GM18868 (cell line): Measurements from ENCODE around the gene CCDC40.

Source experiments
- ATAC-seq: cut with Tn5 transposase; IDR thresholded peaks from one replicate; pipeline ENCODE4 v1.9.1; 2021; ENCODE audit warnings: mild to moderate bottlenecking, moderate library complexity; ENCODE audit not compliant: unreplicated experiment

Gene CCDC40

GRCh38 chr17:80111702-80112470, 75.4 kb downstream of the CCDC40 start:
- no peak for ATAC-seq

DNA sequence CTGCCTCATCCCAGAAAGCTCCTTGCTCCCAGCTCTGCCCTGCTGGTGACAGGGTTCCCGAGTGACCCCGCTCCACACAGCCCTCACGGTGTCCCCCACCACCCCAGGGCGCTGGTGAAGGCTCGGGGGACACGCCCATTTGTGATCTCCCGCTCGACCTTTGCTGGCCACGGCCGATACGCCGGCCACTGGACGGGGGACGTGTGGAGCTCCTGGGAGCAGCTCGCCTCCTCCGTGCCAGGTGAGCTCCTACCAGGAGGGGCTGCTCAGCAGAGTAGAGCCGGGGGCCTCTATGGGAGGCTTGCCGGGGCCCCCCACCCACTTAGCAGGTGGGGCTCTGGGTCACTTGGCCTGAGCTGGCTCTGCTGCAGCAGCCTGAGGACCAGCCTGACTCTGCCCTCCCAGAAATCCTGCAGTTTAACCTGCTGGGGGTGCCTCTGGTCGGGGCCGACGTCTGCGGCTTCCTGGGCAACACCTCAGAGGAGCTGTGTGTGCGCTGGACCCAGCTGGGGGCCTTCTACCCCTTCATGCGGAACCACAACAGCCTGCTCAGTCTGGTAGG, 76.1 kb downstream of the CCDC40 start:
- ATAC-seq, result no peak

GRCh38 chr17:80113033-80113484, 76.6 kb downstream of the CCDC40 start:
- no peak for ATAC-seq

DNA sequence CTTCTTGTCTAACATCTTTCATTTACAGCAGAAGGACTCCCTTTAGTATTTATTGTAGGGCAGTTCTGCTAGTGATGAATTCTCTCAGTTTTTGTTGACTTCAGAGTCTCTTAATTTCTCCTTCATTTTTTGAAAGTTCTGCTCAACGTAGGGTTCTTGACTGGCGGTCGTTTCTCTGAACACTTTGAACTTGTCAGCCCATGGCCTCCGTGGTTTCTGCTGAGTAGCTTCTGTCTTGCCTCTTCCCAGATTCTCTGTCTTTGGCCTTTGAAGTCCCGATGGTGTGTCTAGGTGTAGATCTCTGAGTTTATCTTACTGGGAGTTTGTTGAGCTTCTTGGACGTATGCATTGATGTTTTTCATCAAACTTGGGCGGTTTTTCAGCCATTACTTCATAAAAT, 78.3 kb downstream of the CCDC40 start:
- no peak for ATAC-seq

- no peak for ATAC-seq
These were observed 78.7 kb downstream of the CCDC40 start for GRCh38 chr17:80115159-80115558.

DNA sequence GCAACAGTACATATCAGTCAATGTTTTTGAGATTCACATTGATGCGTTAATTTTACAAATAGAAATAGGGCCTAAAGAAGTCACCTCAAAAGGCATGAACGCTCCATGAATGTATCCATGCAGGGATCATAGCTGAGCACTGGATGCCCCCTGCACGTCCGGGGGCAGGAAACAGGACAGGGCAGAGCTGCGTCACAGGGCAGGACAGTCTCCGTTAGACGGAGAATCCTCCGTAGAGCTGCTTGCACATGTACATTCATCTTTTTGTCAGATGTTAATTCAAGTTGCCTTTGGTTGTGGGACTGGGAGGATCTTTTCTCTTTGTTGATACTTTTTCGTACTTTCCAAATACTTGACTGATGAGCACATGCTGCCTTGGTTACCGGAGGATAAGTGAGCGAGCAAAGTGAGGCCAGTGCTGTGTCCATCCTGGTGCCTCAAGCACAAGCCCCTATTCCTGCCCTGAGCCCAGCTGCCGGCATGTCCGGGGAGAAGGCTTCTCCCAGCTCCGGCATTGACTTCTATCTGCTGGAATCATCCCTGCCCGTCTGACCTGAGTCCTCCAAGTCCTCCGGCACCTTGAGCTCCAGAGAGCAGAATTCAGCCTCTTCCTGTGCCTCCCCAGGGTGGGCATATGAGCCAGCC, 80.0 kb downstream of the CCDC40 start:
- no peak for ATAC-seq

DNA sequence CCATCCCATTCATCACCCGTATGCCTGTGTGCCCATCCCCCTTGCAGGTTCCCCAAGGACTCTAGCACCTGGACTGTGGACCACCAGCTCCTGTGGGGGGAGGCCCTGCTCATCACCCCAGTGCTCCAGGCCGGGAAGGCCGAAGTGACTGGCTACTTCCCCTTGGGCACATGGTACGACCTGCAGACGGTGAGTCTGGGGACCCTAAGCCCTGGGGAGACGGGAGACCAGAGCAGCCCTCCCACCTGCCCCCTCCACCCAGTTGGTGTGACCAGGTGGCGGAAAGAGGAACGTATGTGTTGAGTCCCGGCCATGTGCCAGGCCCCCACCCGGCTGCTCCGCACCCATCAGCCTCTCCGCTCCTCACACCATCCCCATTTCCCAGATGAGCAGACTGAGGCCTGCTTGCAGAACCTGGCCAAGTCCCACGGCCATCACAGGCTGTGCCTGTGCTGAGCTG, 80.5 kb downstream of the CCDC40 start:
- ATAC-seq, result no peak

DNA sequence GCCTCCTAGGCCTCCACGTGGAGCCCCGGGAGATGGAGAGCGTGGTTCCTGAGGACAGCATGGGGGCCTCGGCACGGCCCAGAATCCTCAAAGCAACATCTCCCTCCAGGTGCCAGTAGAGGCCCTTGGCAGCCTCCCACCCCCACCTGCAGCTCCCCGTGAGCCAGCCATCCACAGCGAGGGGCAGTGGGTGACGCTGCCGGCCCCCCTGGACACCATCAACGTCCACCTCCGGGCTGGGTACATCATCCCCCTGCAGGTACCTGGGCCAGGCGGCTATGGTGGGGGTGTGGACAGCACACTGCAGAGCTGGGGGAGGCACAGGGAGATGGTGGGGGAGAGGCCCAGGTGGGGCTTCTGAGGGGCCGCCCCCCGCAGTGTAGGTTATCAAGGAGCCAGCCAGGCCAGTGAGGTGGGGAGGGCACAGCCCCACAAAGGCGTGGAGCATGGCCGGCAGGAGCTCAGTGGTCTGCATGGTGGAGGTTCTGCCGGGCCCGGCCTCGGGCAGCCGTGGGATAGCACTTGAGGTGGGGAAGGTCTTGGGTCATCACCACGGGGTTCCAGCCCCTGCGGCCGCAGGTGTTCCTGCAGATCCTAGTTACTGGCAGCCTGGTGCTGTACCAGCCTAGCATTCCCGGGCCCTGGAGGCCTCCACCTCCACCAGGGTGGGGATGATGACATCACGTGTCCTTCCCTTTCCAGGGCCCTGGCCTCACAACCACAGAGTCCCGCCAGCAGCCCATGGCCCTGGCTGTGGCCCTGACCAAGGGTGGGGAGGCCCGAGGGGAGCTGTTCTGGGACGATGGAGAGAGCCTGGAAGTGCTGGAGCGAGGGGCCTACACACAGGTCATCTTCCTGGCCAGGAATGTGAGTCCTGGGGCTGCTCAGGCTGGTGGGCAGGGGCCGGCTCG, 81.3 kb downstream of the CCDC40 start:
- no peak for ATAC-seq

DNA sequence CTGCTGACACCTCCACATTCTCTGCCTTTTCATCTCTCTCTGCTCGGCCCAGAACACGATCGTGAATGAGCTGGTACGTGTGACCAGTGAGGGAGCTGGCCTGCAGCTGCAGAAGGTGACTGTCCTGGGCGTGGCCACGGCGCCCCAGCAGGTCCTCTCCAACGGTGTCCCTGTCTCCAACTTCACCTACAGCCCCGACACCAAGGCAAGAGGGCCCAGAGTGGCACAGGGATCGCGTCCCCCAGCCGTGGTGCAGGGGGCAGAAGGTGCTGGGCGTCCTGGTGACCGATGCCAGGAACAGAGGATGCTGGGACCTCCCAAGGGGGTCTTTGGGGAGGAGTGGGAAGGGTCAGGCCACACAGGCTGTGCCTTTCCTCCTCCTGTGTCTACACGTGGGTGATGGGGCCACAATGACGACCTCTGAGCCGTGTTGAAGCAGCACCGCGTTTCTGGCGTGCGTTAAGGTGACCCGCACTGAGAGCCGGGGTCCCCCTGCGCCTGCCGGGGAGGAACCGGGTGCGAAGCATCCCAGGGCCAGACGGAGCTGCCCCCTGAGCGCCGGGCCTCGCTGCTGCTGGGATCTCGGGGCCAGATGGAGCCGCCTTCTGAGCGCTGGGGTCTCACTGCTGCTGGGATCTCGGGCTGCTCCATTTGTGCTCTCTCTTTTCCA, 82.3 kb downstream of the CCDC40 start:
- no peak for ATAC-seq

- no peak for ATAC-seq
These were observed 82.9 kb downstream of the CCDC40 start for GRCh38 chr17:80119271-80119791.

DNA sequence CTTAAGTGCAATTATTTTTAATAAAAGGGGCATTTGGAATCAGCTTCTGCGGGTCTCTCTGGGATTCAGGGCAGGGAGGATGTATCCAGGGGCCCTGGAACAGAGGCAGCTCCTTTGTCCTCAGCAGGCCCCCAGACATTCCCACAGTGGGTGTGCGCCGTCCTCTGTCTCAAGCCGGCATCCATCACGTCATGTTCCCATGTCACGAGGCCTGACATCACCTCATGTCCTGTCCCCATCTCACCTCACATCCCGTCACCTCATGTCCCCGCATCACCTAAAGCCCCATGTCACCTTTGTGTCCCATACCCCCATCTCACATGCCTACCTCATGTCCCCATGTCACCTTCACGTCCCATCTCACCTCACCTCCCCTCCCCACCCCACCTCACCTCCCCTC, 83.4 kb downstream of the CCDC40 start:
- no peak for ATAC-seq

DNA sequence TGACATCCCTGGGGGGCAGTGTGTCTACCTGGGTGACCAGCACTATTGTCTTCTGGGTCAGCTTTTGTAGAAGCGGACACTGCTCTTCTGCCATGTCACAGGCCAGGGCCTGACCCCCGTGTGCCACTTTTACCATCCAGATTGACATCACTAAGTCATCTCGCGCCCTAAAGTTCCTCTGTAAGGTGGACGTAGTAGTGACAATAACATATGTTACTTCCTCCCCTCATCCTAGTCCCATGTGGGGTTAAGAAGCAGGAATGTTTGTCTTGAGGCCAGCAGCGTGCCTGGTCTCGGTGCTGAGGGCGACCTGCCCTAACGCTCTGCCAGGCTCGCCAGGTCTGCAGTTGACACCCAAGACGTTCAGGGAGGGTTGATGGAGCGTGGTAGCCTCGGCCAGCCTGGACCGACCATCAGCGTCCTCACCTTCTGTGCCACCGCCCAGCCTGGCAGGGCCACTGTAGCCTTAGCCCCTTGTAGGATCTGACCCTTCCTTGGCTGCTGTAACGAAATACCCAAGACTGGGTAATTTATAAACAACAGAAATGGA, 85.7 kb downstream of the CCDC40 start:
- ATAC-seq, result no peak

GRCh38 chr17:80122926-80123505, 86.6 kb downstream of the CCDC40 start:
- ATAC-seq, result no peak

DNA sequence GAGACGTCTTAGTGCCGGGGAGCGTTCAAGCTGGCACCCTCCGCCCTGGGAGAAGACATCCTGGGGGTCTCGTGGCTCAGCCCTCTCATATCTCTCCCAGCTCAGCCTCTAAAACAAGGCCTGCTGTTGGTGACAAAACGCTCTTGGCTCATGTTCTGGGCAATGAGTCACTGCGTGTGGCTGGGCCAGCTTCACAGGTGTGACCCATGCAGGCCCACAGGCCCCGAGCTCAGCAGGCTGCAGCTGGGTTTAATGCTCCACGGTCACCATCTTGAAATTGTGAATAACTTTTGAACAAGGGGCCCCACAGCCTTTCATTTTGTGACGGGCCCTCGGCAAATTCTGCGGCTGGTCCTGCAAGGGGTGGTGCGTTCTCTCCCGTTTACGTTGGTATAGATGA, 87.3 kb downstream of the CCDC40 start:
- no peak for ATAC-seq

- no peak for ATAC-seq
These were observed 88.0 kb downstream of the CCDC40 start for GRCh38 chr17:80124351-80124981.

DNA sequence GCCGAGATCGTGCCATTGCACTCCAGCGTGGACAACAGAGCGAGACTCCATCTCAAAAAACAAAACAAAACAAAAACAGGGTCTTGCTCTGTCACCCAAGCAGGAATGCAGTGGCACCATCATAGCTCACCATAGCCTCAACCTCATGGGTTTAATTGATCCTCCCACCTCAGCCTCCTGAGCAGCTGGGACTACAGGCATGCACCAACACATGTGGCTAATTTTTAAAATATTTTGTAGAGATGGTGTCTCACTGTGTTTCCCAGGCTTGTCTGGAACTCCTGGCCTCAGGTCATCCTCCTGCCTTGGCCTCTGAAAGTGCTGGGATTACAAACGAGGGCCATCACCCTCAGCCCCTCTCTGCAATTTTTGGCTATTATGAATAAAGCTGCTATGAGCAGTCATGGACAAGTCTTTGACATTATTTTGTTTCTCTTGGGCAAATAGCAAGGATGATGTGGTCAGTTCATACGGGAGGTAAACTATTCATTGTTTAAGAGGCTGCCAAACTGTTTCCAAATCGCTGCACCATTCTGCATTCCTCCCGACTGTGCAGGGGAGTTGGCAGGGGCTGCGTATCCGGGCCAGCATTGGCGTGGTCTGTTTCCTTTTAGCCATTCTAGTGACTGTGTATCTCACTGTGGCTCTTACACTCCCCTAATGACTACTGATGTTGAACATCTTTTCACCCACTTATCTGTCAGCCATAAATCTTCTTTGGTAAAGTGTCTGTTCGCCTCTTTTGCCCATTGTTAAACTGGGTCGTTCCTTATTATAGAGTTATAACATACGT, 89.4 kb downstream of the CCDC40 start:
- no peak for ATAC-seq

- ATAC-seq, result no peak
These were observed 89.9 kb downstream of the CCDC40 start for GRCh38 chr17:80126449-80126715.

DNA sequence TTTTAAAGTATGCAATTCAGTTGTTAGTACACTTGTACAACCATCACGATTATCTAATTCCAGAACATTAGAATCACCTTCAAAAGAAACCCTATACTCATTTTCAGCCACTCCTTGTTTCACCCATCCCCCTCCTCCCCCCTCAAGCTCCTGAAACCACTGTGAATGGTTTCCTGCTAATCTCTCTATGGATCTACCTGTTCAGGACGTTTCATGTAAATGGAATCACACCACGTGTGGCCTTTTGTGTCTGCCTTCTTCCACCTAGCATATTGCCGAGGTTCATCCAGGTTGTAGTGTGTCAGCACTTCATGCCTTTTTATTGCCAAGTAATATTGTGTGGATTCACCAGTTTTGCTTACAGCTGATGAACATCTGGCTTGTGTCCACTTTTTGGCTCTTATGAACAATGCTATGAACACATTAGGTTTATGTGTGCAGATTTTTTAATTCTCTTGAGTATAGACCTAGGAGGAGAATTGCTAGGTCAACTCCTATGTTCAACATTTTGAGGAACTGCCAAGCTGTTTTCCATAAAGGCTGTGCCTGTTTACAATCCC, 92.6 kb downstream of the CCDC40 start:
- no peak for ATAC-seq
